Vagina (tissue), 2 donors: Measurements from ENCODE around the gene TET2.

Experiments used
- CTCF ChIP-seq, 3 experiments: fragments of 450-650 bp in 2 of 3; fragments of 200-600 bp in 1 of 3; sonication (generic) in 1 of 3; IDR thresholded peaks; one replicate each; pipeline ENCODE4 v1.5.1; 2017 to 2019; ENCODE audit warnings: antibody characterized with exemption in 3 of 3, mild to moderate bottlenecking in 2 of 3, moderate library complexity in 2 of 3
- POLR2A ChIP-seq, 2 donors: fragments of 450-650 bp; IDR thresholded peaks; one replicate each; pipeline ENCODE4 v1.6.1; 2017; ENCODE audit warnings: antibody characterized with exemption in 2 of 2, mild to moderate bottlenecking in 2 of 2, moderate library complexity in 2 of 2
- POLR2AphosphoS5 ChIP-seq, 2 donors: sonication (generic); formaldehyde crosslinking; IDR thresholded peaks; one replicate each; pipeline ENCODE4 v1.9.0; 2017; ENCODE audit warnings: antibody characterized with exemption in 2 of 2, mild to moderate bottlenecking in 2 of 2, low read depth in 1 of 2; ENCODE audit not compliant: insufficient read depth in 1 of 2

- TF ChIP-seq CTCF (IDR thresholded peaks at IDR 0.05): no peak
- no peak for TF ChIP-seq POLR2A (IDR thresholded peaks at IDR 0.05)
- TF ChIP-seq POLR2AphosphoS5 (IDR thresholded peaks at IDR 0.05; ENCODE audit: insufficient read depth in 1 of 2, low read depth in 1 of 2): no peak
Measured at GRCh38 chr4:105197777-105198176, 51.1 kb downstream of the TET2 start.
